HG03095 (cell line): ENCODE data around the gene BNIP2.
"Not testable (repeated sequence)": the region's sequence is repeated elsewhere in the genome, so short reads cannot be mapped to it uniquely, and the experiment has no call there.

Experiments
- ATAC-seq: cut with Tn5 transposase; IDR thresholded peaks from one replicate; pipeline ENCODE4 v1.9.1; 2021; ENCODE audit warnings: moderate library complexity; ENCODE audit not compliant: unreplicated experiment

BNIP2 gene, protein sequence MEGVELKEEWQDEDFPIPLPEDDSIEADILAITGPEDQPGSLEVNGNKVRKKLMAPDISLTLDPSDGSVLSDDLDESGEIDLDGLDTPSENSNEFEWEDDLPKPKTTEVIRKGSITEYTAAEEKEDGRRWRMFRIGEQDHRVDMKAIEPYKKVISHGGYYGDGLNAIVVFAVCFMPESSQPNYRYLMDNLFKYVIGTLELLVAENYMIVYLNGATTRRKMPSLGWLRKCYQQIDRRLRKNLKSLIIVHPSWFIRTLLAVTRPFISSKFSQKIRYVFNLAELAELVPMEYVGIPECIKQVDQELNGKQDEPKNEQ

DNA sequence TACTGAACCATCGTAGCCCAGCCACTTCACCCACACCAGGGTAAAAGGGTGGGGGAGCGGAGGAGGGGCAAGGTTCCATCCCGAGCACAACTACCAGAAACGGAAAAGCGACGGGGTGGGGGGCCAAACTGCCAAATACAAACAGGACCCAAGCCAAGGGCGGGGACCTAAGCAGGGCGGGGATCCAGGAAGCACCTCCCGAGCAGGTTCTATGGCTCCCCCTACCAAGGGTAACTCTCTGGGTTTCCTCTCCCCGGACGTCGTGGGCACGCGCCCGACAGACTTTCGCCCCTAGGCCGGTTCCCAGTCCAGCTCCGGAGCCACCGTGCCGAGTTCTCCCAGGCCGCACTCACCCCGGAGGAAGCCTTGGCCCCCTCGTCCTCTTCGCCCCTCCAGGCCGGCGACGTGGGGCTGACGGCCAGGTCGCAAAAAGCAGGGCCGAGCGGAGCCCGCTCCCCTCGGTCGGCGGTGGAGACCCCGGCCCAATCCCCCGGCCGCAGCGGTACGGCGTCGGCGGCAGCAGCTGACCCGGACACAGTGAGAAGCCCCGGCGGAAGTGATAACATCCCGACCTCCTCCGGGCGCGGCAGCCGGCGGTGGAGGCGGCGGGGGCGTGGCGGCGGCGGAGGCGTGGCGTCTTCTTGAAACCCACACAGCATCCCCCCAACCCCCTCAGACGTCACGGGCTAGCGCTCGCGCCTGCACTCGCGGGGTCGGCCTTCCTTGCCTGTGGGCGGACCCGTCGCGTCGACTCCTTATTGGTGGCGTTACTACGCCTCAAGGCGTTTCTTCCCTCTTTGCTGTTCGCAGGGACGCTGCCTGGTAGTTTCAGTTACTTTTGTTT, at the start of gene BNIP2:
Gene BNIP2 (minus strand): TSS at position 539 of the 844 bp plus-strand sequence. CDS start 6,863 bp downstream, outside the sequence.
- ATAC-seq, result peak; percentile 87

GRCh38 chr15:59738676-59739075, 49.6 kb upstream of the BNIP2 start:
- no peak for ATAC-seq

GRCh38 chr15:59736181-59736580, 47.1 kb upstream of the BNIP2 start:
- ATAC-seq, result no peak

- no peak for ATAC-seq
Measured at GRCh38 chr15:59725151-59725486, 36.0 kb upstream of the BNIP2 start.

GRCh38 chr15:59723687-59724346, 34.7 kb upstream of the BNIP2 start:
- no peak for ATAC-seq

DNA sequence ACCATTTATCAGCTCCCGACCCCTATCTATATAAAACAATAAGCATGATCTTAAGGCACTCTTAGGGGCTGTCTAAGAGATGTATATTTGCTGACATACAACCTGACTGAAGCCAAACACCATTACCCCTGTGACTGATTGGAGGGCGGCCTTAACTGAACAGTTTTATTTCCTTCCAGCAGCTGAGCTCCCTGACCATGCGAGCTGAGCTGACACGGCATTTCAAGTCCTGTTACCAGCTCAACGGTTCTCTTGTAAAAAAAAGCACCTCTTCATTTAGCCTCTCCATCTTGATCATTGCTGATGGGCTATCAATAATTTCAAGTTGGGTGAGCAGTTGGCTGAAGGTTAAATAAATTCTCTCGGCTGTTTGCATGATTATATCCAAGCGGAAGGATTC, 33.4 kb upstream of the BNIP2 start:
- ATAC-seq, result no peak

GRCh38 chr15:59722037-59722436, 32.9 kb upstream of the BNIP2 start:
- ATAC-seq, result no peak

- no peak for ATAC-seq
Measured at GRCh38 chr15:59721411-59721810, 32.3 kb upstream of the BNIP2 start.

DNA sequence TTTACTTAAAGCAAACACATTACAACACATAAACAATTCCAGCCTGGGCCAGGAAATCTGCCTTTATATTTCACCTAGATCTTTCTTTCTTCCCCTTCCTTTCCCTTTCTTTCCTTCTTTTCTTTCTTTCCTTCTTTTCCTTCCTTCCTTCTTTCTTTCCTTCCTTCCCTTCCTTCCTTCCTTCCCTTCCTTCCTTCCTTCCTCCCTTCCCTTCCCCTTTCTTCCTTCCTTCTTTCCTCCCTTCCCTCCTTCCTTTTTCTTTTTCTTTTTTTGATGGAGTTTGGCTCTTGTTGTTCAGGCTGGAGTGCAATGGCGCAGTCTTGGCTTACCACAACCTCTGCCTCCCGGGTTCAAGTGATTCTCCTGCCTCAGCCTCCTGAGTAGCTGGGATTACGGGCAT, 24.1 kb upstream of the BNIP2 start:
- no peak for ATAC-seq

- ATAC-seq, result no peak
Measured at GRCh38 chr15:59711451-59712243, 22.5 kb upstream of the BNIP2 start.

GRCh38 chr15:59707619-59708018, 18.5 kb upstream of the BNIP2 start:
- no peak for ATAC-seq

DNA sequence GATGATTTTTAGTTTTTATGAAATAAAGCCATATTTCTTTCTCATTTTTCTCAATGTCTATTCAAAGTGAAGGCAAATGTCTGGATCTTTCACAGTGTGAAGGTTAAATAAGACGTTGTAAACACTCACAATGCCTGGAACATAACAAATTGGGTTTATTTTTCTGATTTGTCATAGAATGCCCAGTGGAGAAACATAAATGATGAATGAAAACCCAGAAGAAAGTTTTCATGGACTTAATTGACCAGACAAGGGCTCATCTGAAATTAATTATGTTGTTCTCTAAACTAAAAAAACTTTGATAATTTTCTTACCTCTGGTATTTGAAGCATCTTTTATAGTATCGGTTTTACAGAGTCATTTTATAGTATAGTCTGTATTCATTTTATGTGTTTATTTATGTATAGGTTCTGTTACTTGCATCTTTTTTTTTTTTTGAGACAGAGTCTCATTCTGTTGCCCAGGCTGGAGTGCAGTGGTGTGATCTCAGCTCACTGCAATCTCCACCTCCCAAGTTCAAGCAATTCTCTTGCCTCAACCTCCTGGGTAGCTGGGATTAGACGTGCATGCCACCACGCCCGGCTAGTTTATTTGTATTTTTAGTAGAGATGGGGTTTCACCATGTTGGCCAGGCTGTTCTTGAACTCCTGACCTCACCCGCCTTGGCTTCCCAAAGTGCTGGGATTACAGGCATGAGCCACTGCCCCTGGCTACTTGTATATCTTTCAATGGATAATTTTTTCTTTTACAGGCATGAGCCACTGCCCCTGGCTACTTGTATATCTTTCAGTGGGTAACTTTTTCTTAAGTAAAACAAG, 15.1 kb upstream of the BNIP2 start:
- no peak for ATAC-seq

DNA sequence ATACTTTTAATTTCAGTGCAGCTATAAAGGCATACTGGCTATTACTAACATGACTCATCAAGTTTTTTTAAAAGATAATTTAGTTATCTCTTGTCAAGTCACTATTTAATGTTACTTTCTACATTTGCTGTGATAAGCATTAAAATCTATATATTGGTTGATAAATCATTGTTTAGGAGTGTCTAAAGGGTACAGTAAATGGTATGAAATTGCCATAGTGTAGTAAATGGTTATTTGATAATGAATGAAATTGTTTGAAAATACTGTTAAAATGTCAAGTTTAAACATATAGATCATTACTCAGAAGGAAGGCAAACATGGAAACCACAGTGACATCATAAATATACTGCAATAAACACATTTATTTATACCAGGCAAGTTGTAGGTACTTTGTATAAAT, 13.2 kb upstream of the BNIP2 start:
- no peak for ATAC-seq

GRCh38 chr15:59701880-59702279, 12.8 kb upstream of the BNIP2 start:
- no peak for ATAC-seq

GRCh38 chr15:59699810-59700431, 10.8 kb upstream of the BNIP2 start:
- no peak for ATAC-seq

- not testable (repeated sequence) for ATAC-seq
Measured at GRCh38 chr15:59698065-59698464, 8.9 kb upstream of the BNIP2 start.

DNA sequence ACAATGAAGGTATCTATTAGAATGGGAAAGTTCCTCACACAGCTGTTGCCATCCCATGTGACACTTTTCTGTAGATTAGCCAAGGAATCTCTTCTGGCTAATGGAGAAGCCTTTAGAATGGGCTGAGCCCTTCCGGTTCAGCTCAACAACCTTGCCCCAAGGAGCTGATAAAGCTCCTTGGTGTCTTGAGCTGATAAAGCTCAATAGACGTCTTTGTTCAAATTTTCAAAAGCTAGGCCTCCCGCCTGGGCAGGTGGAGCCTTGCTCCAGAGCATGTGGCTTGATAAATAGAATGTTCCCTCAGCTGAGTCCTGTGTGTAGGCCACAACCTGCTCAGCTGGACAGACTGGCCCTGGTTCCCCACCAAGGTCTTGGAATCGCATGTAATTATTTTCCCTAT, 7.2 kb upstream of the BNIP2 start:
- no peak for ATAC-seq

- no peak for ATAC-seq
Measured at GRCh38 chr15:59694779-59695178, 5.7 kb upstream of the BNIP2 start.

GRCh38 chr15:59691194-59691805, 2.2 kb upstream of the BNIP2 start:
- ATAC-seq, result no peak
